Adrenal gland (tissue), 5 donors: ENCODE measurements around the gene ADAM10.

ENCODE experiments used
- POLR2A ChIP-seq, 2 donors: fragments of 450-650 bp; IDR thresholded peaks; one replicate each; pipeline ENCODE4 v1.6.1; 2017; ENCODE audit warnings: antibody characterized with exemption in 2 of 2, mild to moderate bottlenecking in 2 of 2, moderate library complexity in 1 of 2
- TF ChIP-seq, protein P1 (sequence below), 6 experiments: fragments of 450-650 bp in 4 of 6; fragments of 200-600 bp in 2 of 6; sonication (generic) in 1 of 6; IDR thresholded peaks; 1 replicate in 5 of 6; 2 replicates in 1 of 6; pipeline versions ENCODE4 v1.5.1 to v1.8.0; 2016 to 2021; ENCODE audit warnings: antibody characterized with exemption in 6 of 6, mild to moderate bottlenecking in 2 of 6, moderate library complexity in 1 of 6
- donor health status: DM: no; HTN: no; CAD: no.

DNA sequence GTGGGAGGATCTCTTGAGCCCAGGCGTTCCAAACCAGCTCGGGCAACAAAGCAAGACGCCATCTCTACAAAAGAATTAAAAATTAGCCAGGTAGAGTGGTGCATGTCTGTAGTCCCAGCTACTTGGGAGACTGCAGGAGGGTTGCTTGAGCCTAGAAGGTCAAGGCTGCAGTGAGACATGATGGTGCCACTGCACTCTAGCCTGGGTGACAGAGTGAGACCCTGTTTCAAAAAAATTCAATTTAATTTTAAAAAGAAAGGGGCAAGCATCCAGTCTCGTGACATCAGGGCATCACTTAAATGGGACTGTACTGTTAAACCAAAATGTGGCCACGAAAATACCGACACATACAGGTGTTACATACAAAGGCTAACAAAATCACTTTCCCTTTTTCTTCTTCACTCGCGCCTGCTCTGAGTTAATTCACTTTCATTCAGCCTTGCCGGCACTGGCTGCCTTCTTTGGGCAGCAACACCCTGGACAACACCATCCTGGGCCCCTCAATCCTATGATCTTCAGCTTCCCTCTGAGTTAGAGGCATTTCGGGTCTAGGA lies 196.1 kb downstream of the ADAM10 start:
- TF ChIP-seq POLR2A (IDR thresholded peaks at IDR 0.05): no peak
- TF ChIP-seq, protein P1, sequence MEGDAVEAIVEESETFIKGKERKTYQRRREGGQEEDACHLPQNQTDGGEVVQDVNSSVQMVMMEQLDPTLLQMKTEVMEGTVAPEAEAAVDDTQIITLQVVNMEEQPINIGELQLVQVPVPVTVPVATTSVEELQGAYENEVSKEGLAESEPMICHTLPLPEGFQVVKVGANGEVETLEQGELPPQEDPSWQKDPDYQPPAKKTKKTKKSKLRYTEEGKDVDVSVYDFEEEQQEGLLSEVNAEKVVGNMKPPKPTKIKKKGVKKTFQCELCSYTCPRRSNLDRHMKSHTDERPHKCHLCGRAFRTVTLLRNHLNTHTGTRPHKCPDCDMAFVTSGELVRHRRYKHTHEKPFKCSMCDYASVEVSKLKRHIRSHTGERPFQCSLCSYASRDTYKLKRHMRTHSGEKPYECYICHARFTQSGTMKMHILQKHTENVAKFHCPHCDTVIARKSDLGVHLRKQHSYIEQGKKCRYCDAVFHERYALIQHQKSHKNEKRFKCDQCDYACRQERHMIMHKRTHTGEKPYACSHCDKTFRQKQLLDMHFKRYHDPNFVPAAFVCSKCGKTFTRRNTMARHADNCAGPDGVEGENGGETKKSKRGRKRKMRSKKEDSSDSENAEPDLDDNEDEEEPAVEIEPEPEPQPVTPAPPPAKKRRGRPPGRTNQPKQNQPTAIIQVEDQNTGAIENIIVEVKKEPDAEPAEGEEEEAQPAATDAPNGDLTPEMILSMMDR (IDR thresholded peaks at IDR 0.05): no peak
